ENCODE results near the gene DNPH1. TPM values are rescaled to one million over a fixed set of nuclear protein-coding genes. Genes with fewer than 3 reads are reported as not detected.
A peak's percentile ranks its signal among the peaks of the same experiment; 100 is the strongest.

Gene DNPH1
- total RNA-seq, 4 donors from 2014 or later: 57.7 to 101 (median 81.5) TPM

DNA sequence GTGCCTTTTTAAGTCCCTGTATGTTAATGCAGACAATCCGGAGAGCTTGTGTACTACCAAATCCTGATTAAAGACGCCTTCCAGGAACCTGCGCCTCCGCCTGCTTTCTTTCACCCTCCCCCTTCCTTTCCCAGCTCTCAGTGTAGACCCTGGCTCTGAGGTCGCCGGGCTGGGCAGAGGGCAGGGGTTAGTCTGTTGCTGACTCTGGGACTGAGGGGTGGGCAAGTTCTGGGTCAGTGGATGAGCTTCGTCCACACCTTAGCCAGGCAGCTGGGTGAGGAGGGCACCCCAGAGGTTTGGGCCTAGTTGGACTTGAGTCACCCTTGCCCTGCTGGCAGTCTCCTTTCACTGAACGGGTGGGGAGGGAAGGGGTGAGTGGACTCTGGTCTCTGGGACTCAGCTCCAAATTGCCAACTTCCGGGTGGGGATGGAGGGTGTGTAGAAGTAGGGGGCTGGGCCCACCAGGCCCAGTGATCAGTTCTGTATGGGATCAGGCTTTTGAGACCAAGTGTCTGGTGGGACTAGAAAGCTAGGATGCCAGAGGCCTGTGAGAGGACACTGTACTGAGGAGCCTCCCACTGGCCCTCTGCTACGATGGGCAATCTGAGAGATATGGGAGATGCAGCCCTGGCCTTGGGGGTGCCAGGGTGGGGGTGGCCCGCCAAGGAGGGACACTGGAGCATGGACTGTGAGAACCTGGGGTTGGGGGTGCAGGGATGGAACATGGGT, 47.5 kb upstream of the DNPH1 start:
- Histone ChIP-seq H3K27ac (peak overlapping the region in 1 of 4 donors; percentile 6), H3K36me3 (no peaks in the 10 kb centered on the region), H3K9me3 (no peaks in the 10 kb centered on the region), H3K4me1 (peaks cover 6 to 31% (median 13%) of the 10 kb centered on the region in 3 donors), H3K27me3 (peaks cover 0 to 65% (median 4%) of the 10 kb centered on the region in 4 donors), H3K4me3 (peak overlapping the region in 2 of 4 donors; percentile 53 to 69)
- 70 to 93% methylated on average over 3 to 7 of the region's 11 CpGs for WGBS, 2 donors
- TF ChIP-seq POLR2A (IDR thresholded peaks at IDR 0.05): no peak
- TF ChIP-seq, protein P1, sequence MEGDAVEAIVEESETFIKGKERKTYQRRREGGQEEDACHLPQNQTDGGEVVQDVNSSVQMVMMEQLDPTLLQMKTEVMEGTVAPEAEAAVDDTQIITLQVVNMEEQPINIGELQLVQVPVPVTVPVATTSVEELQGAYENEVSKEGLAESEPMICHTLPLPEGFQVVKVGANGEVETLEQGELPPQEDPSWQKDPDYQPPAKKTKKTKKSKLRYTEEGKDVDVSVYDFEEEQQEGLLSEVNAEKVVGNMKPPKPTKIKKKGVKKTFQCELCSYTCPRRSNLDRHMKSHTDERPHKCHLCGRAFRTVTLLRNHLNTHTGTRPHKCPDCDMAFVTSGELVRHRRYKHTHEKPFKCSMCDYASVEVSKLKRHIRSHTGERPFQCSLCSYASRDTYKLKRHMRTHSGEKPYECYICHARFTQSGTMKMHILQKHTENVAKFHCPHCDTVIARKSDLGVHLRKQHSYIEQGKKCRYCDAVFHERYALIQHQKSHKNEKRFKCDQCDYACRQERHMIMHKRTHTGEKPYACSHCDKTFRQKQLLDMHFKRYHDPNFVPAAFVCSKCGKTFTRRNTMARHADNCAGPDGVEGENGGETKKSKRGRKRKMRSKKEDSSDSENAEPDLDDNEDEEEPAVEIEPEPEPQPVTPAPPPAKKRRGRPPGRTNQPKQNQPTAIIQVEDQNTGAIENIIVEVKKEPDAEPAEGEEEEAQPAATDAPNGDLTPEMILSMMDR (IDR thresholded peaks at IDR 0.05): no peak
- DNase-seq: no peak
- intact Hi-C loops (cut with DNase I): no loop called here

- peaks cover 0 to 65% (median 4%) of the 10 kb centered on the region in 4 donors for H3K27me3 ChIP-seq
- H3K27ac ChIP-seq: peak overlapping the region in 2 of 4 donors; percentile 10 to 50
- H3K4me3 ChIP-seq: peak overlapping the region in 3 of 4 donors; percentile 47 to 69 (median 53)
- intact Hi-C loops (cut with DNase I): no loop called here
- WGBS, 2 donors: 17 to 31% methylated on average over 14 to 21 of the region's 64 CpGs
- H3K9me3 ChIP-seq: no peaks in the 10 kb centered on the region
- no peak for DNase-seq
- TF ChIP-seq, protein P1 (IDR thresholded peaks at IDR 0.05): no peak
- TF ChIP-seq POLR2A (IDR thresholded peaks at IDR 0.05): no peak
- no peaks in the 10 kb centered on the region for H3K36me3 ChIP-seq
- H3K4me1 ChIP-seq: peaks cover 6 to 31% (median 13%) of the 10 kb centered on the region in 3 donors
These were observed 46.7 kb upstream of the DNPH1 start for GRCh38 chr6:43275801-43276576.

DNA sequence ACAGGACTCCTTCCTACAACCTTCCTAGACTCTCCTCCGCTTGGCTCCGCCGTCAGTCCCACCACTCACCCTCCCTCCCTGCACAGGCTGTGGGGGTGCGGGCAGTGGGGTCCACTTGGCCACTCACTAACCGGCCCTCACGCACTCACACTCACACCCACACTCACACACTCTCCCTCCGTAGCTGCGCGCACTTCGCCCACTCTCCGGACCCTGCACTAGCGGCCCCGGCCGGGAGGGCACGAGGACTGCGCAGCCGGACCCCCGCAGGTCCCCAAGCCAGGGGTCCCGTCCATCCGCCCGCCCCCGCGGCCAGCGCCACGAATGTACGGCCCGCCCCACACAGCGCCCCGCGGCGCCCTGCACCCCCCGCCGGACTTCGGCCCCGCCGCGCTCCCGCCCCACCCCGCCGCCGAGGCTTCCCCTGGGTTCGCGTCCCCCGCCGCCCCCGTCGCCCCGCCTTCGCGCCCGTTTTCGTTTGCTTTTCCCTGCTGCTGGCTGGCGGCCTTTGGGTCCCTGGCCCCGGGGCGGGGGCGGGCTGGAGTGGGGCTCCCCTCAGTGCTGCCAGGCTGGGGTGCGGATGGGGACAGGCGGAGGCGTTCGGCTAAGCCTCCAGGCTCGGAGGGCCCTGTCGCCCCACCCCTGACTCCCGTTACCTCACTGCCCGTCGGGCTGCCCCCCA, 45.8 kb upstream of the DNPH1 start:
- no peaks in the 10 kb centered on the region for H3K9me3 ChIP-seq
- DNase-seq: no peak
- peaks cover 6 to 32% (median 13%) of the 10 kb centered on the region in 3 donors for H3K4me1 ChIP-seq
- no peak for TF ChIP-seq POLR2A (IDR thresholded peaks at IDR 0.05)
- TF ChIP-seq, protein P1 (IDR thresholded peaks at IDR 0.05): no peak
- no peaks in the 10 kb centered on the region for H3K36me3 ChIP-seq
- peak overlapping the region in 3 of 4 donors; percentile 2 to 50 (median 10) for H3K27ac ChIP-seq
- intact Hi-C loops (cut with DNase I): no loop called here
- peak overlapping the region; percentile 31 to 69 (median 50) for H3K4me3 ChIP-seq
- H3K27me3 ChIP-seq: peaks cover 0 to 62% (median 4%) of the 10 kb centered on the region in 4 donors
- WGBS, 2 donors: 67% methylated on average over 3 of the region's 65 CpGs; no CpG with 5 or more reads in 1 of the 2 donors

- WGBS, 2 donors: 60 to 72% methylated on average over 4 to 7 of the region's 10 CpGs
- Histone ChIP-seq H3K9me3 (no peaks in the 10 kb centered on the region), H3K4me1 (peaks cover 12 to 40% (median 13%) of the 10 kb centered on the region in 3 donors), H3K27ac (peak overlapping the region in 1 of 4 donors; percentile 50), H3K27me3 (peaks cover 0 to 70% (median 4%) of the 10 kb centered on the region in 4 donors), H3K4me3 (peak overlapping the region in 1 of 4 donors; percentile 53), H3K36me3 (no peaks in the 10 kb centered on the region)
- DNase-seq: no peak
- TF ChIP-seq, protein P1 (IDR thresholded peaks at IDR 0.05): no peak
- no peak for TF ChIP-seq POLR2A (IDR thresholded peaks at IDR 0.05)
- intact Hi-C loops (cut with DNase I): no loop called here
These were observed 45.0 kb upstream of the DNPH1 start for GRCh38 chr6:43274127-43274915.

Data from esophagus squamous epithelium (tissue), 5 donors.